ENCODE measurements around the gene SLC35B1. TPM values are rescaled to one million over a fixed set of nuclear protein-coding genes. Genes with fewer than 3 reads are reported as not detected.
A peak's percentile ranks its signal among the peaks of the same experiment; 100 is the strongest.

The SLC35B1 gene, protein sequence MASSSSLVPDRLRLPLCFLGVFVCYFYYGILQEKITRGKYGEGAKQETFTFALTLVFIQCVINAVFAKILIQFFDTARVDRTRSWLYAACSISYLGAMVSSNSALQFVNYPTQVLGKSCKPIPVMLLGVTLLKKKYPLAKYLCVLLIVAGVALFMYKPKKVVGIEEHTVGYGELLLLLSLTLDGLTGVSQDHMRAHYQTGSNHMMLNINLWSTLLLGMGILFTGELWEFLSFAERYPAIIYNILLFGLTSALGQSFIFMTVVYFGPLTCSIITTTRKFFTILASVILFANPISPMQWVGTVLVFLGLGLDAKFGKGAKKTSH
- 78.9 and 79.5 TPM in 2 replicates for total RNA-seq

GRCh38 chr17:49707608-49708514 is at the start of gene SLC35B1:
Gene SLC35B1 (minus strand): TSS chr17:49707964. CDS start chr17:49707833, 131 bp downstream.
- Mint-ChIP-seq H3K36me3 (ENCODE audit: low read depth) (peaks cover 39% of the 10 kb centered on the region), H3K27me3 (no peaks in the 10 kb centered on the region), H3K4me1 (peaks cover 30% of the 10 kb centered on the region), H3K27ac (peak within 1 kb of the TSS; percentile 99), H3K9me3 (no peaks in the 10 kb centered on the region), H3K4me3 (peak within 1 kb of the TSS; percentile 96)
- DNase-seq, result peak; percentile 99
- intact Hi-C loops (cut with micrococcal nuclease), result loop anchor here (1.0 to 10.0 kb wide), 10 partner anchors 12 to 387 kb away; partner anchors contain the start of genes DLX3, FAM117A, KAT7 and PDK2

DNA sequence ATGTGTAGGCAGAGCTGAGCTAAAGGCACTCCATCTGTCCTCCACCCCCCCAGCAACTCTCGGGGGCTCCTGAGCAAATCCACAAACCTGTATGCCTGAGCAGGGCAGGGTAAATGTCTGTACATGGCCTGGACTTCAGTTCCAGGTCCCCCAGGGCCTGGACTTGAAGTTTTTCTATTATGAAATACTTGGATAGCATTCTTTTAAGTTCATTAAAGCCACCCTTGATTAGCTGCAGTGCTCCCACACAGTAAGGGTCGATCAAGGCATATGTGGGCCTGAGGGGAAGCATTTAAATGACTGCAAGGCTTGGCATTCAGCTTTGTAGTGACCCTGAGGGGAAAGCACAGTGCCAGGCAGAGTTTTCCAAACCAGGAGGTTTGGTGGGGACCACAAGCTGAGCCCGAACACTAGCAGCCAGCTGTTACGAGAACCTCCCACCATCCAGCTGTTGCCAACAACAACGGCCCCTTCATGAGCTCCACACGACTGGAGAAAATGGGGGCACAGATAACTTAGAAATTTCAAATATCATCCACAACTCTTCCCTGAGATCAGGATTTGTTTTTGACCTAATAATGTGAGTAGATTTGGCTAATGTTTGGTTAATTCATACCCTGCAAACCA is 49.5 kb upstream of the SLC35B1 start:
- peaks cover 23% of the 10 kb centered on the region for H3K36me3 Mint-ChIP-seq (ENCODE audit: low read depth)
- H3K4me1 Mint-ChIP-seq, result peaks cover 60% of the 10 kb centered on the region
- H3K27ac Mint-ChIP-seq, result no peak overlapping the region
- H3K4me3 Mint-ChIP-seq, result no peak overlapping the region
- intact Hi-C loops (cut with micrococcal nuclease), result no loop called here
- DNase-seq, result no peak
- no peaks in the 10 kb centered on the region for H3K9me3 Mint-ChIP-seq
- H3K27me3 Mint-ChIP-seq, result no peaks in the 10 kb centered on the region

DNA sequence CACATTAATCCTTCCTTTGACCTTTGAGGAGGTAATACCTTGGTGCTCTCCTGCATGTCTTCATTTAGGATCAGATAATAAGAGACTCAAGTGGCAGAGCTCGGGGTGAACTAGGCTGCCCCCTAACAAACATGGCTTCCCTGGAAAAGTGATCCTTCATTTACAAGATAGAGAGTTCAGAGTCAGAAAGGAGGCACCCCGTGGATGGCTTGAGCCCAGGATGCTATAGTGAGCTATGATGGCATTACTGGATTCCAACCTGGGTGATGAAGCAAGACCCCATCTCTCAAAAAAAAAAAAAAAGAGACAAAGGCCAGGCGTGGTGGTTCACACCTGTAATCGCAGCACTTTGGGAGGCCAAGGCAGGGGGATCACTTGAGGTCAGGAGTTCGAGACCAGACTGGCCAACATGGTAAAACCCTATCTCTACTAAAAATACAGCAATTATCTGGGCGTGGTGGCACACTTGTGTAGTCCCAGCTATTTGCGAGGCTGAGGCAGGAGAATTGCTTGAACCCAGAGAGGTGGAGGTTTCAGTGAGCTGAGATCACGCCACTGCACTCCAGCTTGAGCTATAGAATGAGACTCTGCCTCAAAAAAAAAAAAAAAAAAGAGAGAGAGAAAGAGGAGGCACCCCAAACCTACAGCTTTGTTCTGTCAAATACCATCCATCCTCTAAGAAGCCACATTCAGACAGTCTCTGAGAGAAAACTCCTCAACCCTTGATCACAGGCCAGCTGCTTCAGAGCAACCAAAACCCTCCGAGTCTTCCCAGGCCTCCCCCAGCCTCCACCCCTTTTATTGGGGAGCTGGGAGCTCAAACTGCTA is 48.8 kb upstream of the SLC35B1 start:
- intact Hi-C loops (cut with micrococcal nuclease), result no loop called here
- DNase-seq, result no peak
- Mint-ChIP-seq H3K27ac (peak overlapping the region; percentile 17), H3K36me3 (ENCODE audit: low read depth) (peaks cover 24% of the 10 kb centered on the region), H3K9me3 (no peaks in the 10 kb centered on the region), H3K4me1 (peaks cover 55% of the 10 kb centered on the region), H3K27me3 (no peaks in the 10 kb centered on the region), H3K4me3 (no peak overlapping the region)

GRCh38 chr17:49755663-49756283 is 48.0 kb upstream of the SLC35B1 start:
- H3K4me1 Mint-ChIP-seq, result peaks cover 50% of the 10 kb centered on the region
- H3K27ac Mint-ChIP-seq, result no peak overlapping the region
- intact Hi-C loops (cut with micrococcal nuclease), result no loop called here
- H3K9me3 Mint-ChIP-seq, result no peaks in the 10 kb centered on the region
- peaks cover 24% of the 10 kb centered on the region for H3K36me3 Mint-ChIP-seq (ENCODE audit: low read depth)
- no peak overlapping the region for H3K4me3 Mint-ChIP-seq
- H3K27me3 Mint-ChIP-seq, result no peaks in the 10 kb centered on the region
- DNase-seq, result no peak

DNA sequence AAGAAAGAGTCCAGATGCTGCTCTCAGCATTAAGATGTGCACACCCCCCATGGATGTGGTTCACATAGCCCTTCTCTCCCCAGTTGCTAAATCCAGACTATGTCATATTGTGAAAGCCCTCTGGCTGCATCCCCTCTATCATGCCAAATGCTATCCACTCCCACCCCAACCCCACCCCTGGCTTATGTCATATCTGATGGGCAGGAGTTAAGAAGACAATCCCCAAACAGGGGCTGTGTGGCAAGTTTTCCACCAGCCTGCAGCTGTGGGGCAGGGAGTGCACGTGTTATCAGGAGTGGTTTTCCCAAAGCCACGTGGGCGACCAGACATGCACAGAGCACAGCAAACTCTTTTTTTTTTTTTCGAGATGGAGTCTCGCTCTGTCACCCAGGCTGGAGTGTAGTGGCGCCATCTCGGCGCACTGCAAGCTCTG is 46.2 kb upstream of the SLC35B1 start:
- Mint-ChIP-seq H3K4me3 (no peak overlapping the region), H3K27me3 (no peaks in the 10 kb centered on the region), H3K4me1 (peaks cover 44% of the 10 kb centered on the region), H3K9me3 (no peaks in the 10 kb centered on the region), H3K27ac (no peak overlapping the region), H3K36me3 (ENCODE audit: low read depth) (peaks cover 26% of the 10 kb centered on the region)
- DNase-seq, result no peak
- intact Hi-C loops (cut with micrococcal nuclease), result no loop called here

- peaks cover 21% of the 10 kb centered on the region for H3K36me3 Mint-ChIP-seq (ENCODE audit: low read depth)
- H3K27ac Mint-ChIP-seq, result no peak overlapping the region
- DNase-seq, result no peak
- no peak overlapping the region for H3K4me3 Mint-ChIP-seq
- H3K9me3 Mint-ChIP-seq, result no peaks in the 10 kb centered on the region
- peaks cover 54% of the 10 kb centered on the region for H3K4me1 Mint-ChIP-seq
- intact Hi-C loops (cut with micrococcal nuclease), result no loop called here
- no peaks in the 10 kb centered on the region for H3K27me3 Mint-ChIP-seq
Observed at GRCh38 chr17:49752508-49752907, 44.7 kb upstream of the SLC35B1 start.

DNA sequence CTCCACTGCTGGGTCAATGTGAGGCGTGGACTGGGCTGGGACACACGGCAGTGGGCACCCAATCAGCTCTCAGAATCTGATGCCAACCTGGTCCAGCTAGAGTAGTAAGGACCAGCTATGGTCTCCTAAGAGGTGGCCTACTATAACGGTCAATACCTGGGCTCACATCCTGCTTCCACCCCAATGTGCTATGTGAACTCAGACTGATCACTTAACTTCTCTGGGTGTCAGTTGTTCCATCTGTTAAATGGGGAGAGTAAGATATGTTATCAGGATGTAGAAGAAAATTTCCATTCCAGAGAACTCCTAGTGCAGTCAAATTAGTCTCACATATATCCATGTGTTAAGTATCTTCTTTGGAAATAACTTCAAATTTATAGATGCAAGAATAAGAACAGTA is 42.0 kb upstream of the SLC35B1 start:
- no peak for DNase-seq
- H3K9me3 Mint-ChIP-seq, result no peaks in the 10 kb centered on the region
- H3K4me1 Mint-ChIP-seq, result peaks cover 66% of the 10 kb centered on the region
- peak overlapping the region; percentile 60 for H3K27ac Mint-ChIP-seq
- H3K27me3 Mint-ChIP-seq, result no peaks in the 10 kb centered on the region
- H3K4me3 Mint-ChIP-seq, result no peak overlapping the region
- intact Hi-C loops (cut with micrococcal nuclease), result loop anchor here (2.0 kb wide), 2 partner anchors 15 to 39 kb away; partner anchors contain the start of genes FAM117A and KAT7
- peaks cover 14% of the 10 kb centered on the region for H3K36me3 Mint-ChIP-seq (ENCODE audit: low read depth)

DNA sequence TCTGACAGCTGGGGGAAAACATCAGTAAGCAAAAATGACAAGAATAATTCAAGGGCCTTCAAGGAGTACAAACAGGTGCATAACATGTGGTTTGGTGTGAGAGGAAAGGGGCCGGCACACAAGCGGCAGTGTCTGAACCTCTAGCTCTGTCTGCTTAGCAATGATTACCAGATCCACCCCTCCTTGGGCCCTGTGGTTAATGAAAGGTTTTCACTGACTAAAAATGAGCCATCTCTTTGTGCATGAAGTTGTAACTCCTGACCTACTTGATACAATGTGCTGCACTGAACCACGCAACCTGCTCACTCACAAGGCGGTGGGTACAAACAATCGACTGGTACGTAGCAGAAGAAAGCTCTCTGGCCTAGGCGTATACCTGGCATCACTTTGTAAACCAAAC is 41.0 kb upstream of the SLC35B1 start:
- peak overlapping the region; percentile 94 for H3K27ac Mint-ChIP-seq
- H3K4me3 Mint-ChIP-seq, result peak overlapping the region; percentile 81
- H3K9me3 Mint-ChIP-seq, result no peaks in the 10 kb centered on the region
- DNase-seq, result peak; percentile 82
- peaks cover 64% of the 10 kb centered on the region for H3K4me1 Mint-ChIP-seq
- H3K27me3 Mint-ChIP-seq, result no peaks in the 10 kb centered on the region
- intact Hi-C loops (cut with micrococcal nuclease), result loop anchor here (2.0 kb wide), 2 partner anchors 16 to 40 kb away; partner anchors contain the start of genes FAM117A and KAT7
- H3K36me3 Mint-ChIP-seq (ENCODE audit: low read depth), result peaks cover 14% of the 10 kb centered on the region

DNA sequence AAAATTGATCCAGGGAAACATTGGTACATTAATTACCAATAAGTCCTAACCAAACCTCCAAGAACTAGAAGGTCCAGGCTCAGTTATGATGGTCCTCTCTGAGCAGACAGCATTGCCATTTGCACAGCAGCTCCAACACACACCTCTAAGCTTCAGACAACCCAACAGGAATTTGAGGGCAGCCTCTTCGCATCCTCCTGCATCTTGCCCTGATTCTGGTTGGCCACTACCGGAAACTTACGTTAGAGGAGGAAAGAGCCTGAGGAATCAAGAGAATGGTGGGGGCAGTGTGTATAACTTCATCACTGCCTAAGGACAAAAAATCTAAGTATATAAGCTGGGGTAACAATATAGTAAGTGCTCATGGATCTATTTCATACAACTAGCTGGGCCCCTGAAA is 40.5 kb upstream of the SLC35B1 start:
- H3K4me3 Mint-ChIP-seq, result peak overlapping the region; percentile 81
- DNase-seq, result peak; percentile 79
- peaks cover 14% of the 10 kb centered on the region for H3K36me3 Mint-ChIP-seq (ENCODE audit: low read depth)
- intact Hi-C loops (cut with micrococcal nuclease), result loop anchor here (2.0 kb wide), 2 partner anchors 17 to 41 kb away; partner anchors contain the start of genes FAM117A and KAT7
- H3K27ac Mint-ChIP-seq, result peak overlapping the region; percentile 94
- no peaks in the 10 kb centered on the region for H3K27me3 Mint-ChIP-seq
- peaks cover 62% of the 10 kb centered on the region for H3K4me1 Mint-ChIP-seq
- no peaks in the 10 kb centered on the region for H3K9me3 Mint-ChIP-seq

DNA sequence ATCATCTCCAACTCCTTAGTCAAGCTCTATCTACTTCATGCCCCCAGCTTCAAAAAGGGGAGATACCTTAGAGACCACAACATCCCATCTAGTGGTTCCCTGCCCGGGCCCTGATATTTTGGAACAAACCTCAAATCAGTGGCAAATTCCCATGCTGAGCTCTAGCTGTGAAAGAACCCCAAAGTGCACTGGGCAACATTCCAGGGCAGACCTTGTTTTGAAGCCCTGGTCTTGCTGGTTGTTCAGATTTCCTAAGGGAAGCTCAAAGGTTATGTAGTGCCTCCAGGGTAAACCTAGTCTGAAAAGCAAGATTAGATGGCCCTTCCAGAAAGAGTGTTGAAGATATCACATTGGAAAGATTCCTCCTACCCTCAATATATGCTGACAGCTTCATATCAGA is 39.9 kb upstream of the SLC35B1 start:
- intact Hi-C loops (cut with micrococcal nuclease), result loop anchor here (1.0 to 2.0 kb wide), 3 partner anchors 8 to 41 kb away; partner anchors contain the start of genes FAM117A and KAT7
- peaks cover 14% of the 10 kb centered on the region for H3K36me3 Mint-ChIP-seq (ENCODE audit: low read depth)
- peak overlapping the region; percentile 81 for H3K4me3 Mint-ChIP-seq
- H3K4me1 Mint-ChIP-seq, result peaks cover 64% of the 10 kb centered on the region
- H3K27ac Mint-ChIP-seq, result peak overlapping the region; percentile 94
- DNase-seq, result no peak
- H3K27me3 Mint-ChIP-seq, result no peaks in the 10 kb centered on the region
- H3K9me3 Mint-ChIP-seq, result no peaks in the 10 kb centered on the region

- Mint-ChIP-seq H3K27me3 (no peaks in the 10 kb centered on the region), H3K36me3 (ENCODE audit: low read depth) (peaks cover 11% of the 10 kb centered on the region), H3K9me3 (no peaks in the 10 kb centered on the region), H3K27ac (peak overlapping the region; percentile 94), H3K4me3 (peak overlapping the region; percentile 81), H3K4me1 (peaks cover 66% of the 10 kb centered on the region)
- intact Hi-C loops (cut with micrococcal nuclease), result loop anchor here (1.0 kb wide), 1 partner anchor 8 kb away; no protein-coding TSS in a partner anchor
- peak; percentile 78 for DNase-seq
Observed at GRCh38 chr17:49746791-49747490, 39.2 kb upstream of the SLC35B1 start.

Data from activated CD4-positive, alpha-beta T cell treated with anti-CD3 and anti-CD28 coated beads, Interleukin-2, amount 10 ng/mL, durations not matched to agents 24 days and 14 days (primary cell).